ENCODE measurements around the gene HOXC4. TPM values are rescaled to one million over a fixed set of nuclear protein-coding genes. Genes with fewer than 3 reads are reported as not detected.

HOXC4 gene
- total RNA-seq, 4 donors from 2014 or later = 0.69 to 5.7 (median 2.7) TPM

GRCh38 chr12:54051874-54052437 lies 1.7 kb upstream of the HOXC4 start:
- 14 to 65% methylated on average over 24 of the region's 24 CpGs for whole genome bisulfite sequencing, 2 donors (ENCODE audit: low coverage in 1 of 2)
- no peaks in the 10 kb centered on the region for H3K9me3 ChIP-seq
- peak overlapping the region in 1 of 2 donors; percentile 78 for H3K4me3 ChIP-seq
- H3K27me3 ChIP-seq = peaks cover 23% of the 10 kb centered on the region
- H3K36me3 ChIP-seq = no peaks in the 10 kb centered on the region
- TF ChIP-seq CTCF (IDR thresholded peaks at IDR 0.05) (no peak), EP300 (IDR thresholded peaks at IDR 0.05) (no peak), POLR2A (IDR thresholded peaks at IDR 0.05) (no peak), POLR2AphosphoS5 (IDR thresholded peaks at IDR 0.05) (peak; percentile 41)
- peak overlapping the region in 3 of 4 donors; percentile 69 to 91 (median 84) for H3K27ac ChIP-seq
- H3K4me1 ChIP-seq = peaks cover 0 to 49% (median 9%) of the 10 kb centered on the region in 3 donors
- ATAC-seq = no peak

- peak overlapping the region; percentile 6 to 91 (median 76) for H3K27ac ChIP-seq
- TF ChIP-seq POLR2AphosphoS5 (IDR thresholded peaks at IDR 0.05) (peak; percentile 59), CTCF (IDR thresholded peaks at IDR 0.05) (no peak), EP300 (IDR thresholded peaks at IDR 0.05) (no peak), POLR2A (IDR thresholded peaks at IDR 0.05) (no peak)
- ATAC-seq = no peak
- no peaks in the 10 kb centered on the region for H3K36me3 ChIP-seq
- peaks cover 17% of the 10 kb centered on the region for H3K27me3 ChIP-seq
- H3K9me3 ChIP-seq = no peaks in the 10 kb centered on the region
- peak overlapping the region in 1 of 2 donors; percentile 78 for H3K4me3 ChIP-seq
- WGBS, 2 donors (ENCODE audit: low coverage in 1 of 2) = 21 to 40% methylated on average over 2 to 4 of the region's 10 CpGs
- H3K4me1 ChIP-seq = peaks cover 0 to 54% (median 6%) of the 10 kb centered on the region in 3 donors
Observed at GRCh38 chr12:54052438-54053002, 1.1 kb upstream of the HOXC4 start.

- Histone ChIP-seq H3K4me3 (peak overlapping the region; percentile 78 to 86), H3K4me1 (peaks cover 0 to 54% (median 6%) of the 10 kb centered on the region in 3 donors), H3K27ac (peak overlapping the region in 3 of 4 donors; percentile 69 to 91 (median 84)), H3K9me3 (no peaks in the 10 kb centered on the region), H3K27me3 (peaks cover 10% of the 10 kb centered on the region), H3K36me3 (no peaks in the 10 kb centered on the region)
- no peak for TF ChIP-seq EP300 (IDR thresholded peaks at IDR 0.05)
- 0% methylated on average over 1 to 3 of the region's 22 CpGs for WGBS, 2 donors (ENCODE audit: low coverage in 1 of 2)
- ATAC-seq = peak; percentile 40
Observed at GRCh38 chr12:54053003-54053750, 458 bp upstream of the HOXC4 start.

GRCh38 chr12:54054742-54055194 lies 1.1 kb downstream of the HOXC4 start:
- H3K27me3 ChIP-seq = peaks cover 6% of the 10 kb centered on the region
- no peak for ATAC-seq
- peak overlapping the region; percentile 78 to 86 for H3K4me3 ChIP-seq
- H3K36me3 ChIP-seq = no peaks in the 10 kb centered on the region
- H3K27ac ChIP-seq = peak overlapping the region in 2 of 4 donors; percentile 84 to 91
- 12 to 16% methylated on average over 17 to 21 of the region's 24 CpGs for WGBS, 2 donors (ENCODE audit: low coverage in 1 of 2)
- no peaks in the 10 kb centered on the region for H3K9me3 ChIP-seq
- peaks cover 0 to 54% (median 6%) of the 10 kb centered on the region in 3 donors for H3K4me1 ChIP-seq
- TF ChIP-seq CTCF (IDR thresholded peaks at IDR 0.05) (no peak), POLR2A (IDR thresholded peaks at IDR 0.05) (no peak), POLR2AphosphoS5 (IDR thresholded peaks at IDR 0.05) (no peak)

GRCh38 chr12:54055552-54055951 lies 1.9 kb downstream of the HOXC4 start:
- Histone ChIP-seq H3K4me1 (peaks cover 0 to 54% (median 6%) of the 10 kb centered on the region in 3 donors), H3K36me3 (no peaks in the 10 kb centered on the region), H3K27me3 (peaks cover 6% of the 10 kb centered on the region), H3K9me3 (no peaks in the 10 kb centered on the region), H3K4me3 (peak overlapping the region in 1 of 2 donors; percentile 78), H3K27ac (peak overlapping the region in 1 of 4 donors; percentile 41)
- WGBS, 2 donors (ENCODE audit: low coverage in 1 of 2) = 8 to 34% methylated on average over 2 of the region's 2 CpGs
- no peak for ATAC-seq
- TF ChIP-seq CTCF (IDR thresholded peaks at IDR 0.05) = no peak
- TF ChIP-seq EP300 (IDR thresholded peaks at IDR 0.05) = no peak
- TF ChIP-seq POLR2A (IDR thresholded peaks at IDR 0.05) = no peak
- TF ChIP-seq POLR2AphosphoS5 (IDR thresholded peaks at IDR 0.05) = no peak
